EH (cell line): ENCODE results near the gene ELMO1.

Experiments
- DNase-seq: peaks from one replicate; pipeline ENCODE4 v3.0.0-alpha.2; 2015; ENCODE audit warnings: low read depth

ELMO1 gene

GRCh38 chr7:37344886-37345579, 103.6 kb downstream of the ELMO1 start:
- DNase-seq = no peak

- no peak for DNase-seq
Measured at GRCh38 chr7:37342688-37343471, 105.8 kb downstream of the ELMO1 start.

GRCh38 chr7:37342176-37342687, 106.4 kb downstream of the ELMO1 start:
- no peak for DNase-seq

- no peak for DNase-seq
Measured at GRCh38 chr7:37341033-37341630, 107.5 kb downstream of the ELMO1 start.

GRCh38 chr7:37338966-37339365, 109.7 kb downstream of the ELMO1 start:
- no peak for DNase-seq

GRCh38 chr7:37337522-37337921, 111.1 kb downstream of the ELMO1 start:
- DNase-seq = no peak

- DNase-seq = no peak
Measured at GRCh38 chr7:37336259-37336658, 112.4 kb downstream of the ELMO1 start.

GRCh38 chr7:37333075-37333474, 115.6 kb downstream of the ELMO1 start:
- no peak for DNase-seq

GRCh38 chr7:37332243-37333016, 116.2 kb downstream of the ELMO1 start:
- no peak for DNase-seq

GRCh38 chr7:37330775-37331174, 117.9 kb downstream of the ELMO1 start:
- no peak for DNase-seq

GRCh38 chr7:37329940-37330339, 118.7 kb downstream of the ELMO1 start:
- no peak for DNase-seq

GRCh38 chr7:37327288-37327687, 121.4 kb downstream of the ELMO1 start:
- DNase-seq = no peak

GRCh38 chr7:37323966-37324365, 124.7 kb downstream of the ELMO1 start:
- DNase-seq = no peak

- no peak for DNase-seq
Measured at GRCh38 chr7:37322831-37323230, 125.8 kb downstream of the ELMO1 start.

GRCh38 chr7:37320848-37321468, 127.7 kb downstream of the ELMO1 start:
- DNase-seq = no peak

GRCh38 chr7:37320140-37320847, 128.4 kb downstream of the ELMO1 start:
- no peak for DNase-seq

- no peak for DNase-seq
Measured at GRCh38 chr7:37318541-37318940, 130.1 kb downstream of the ELMO1 start.

- DNase-seq = no peak
Measured at GRCh38 chr7:37315772-37316715, 132.6 kb downstream of the ELMO1 start.

- DNase-seq = no peak
Measured at GRCh38 chr7:37312608-37313007, 136.1 kb downstream of the ELMO1 start.

GRCh38 chr7:37311355-37311754, 137.3 kb downstream of the ELMO1 start:
- DNase-seq = no peak
